Muscle layer of colon (tissue), 2 donors: ENCODE results near the gene ZNF692.

Experiments used
- H3K27ac ChIP-seq: one replicate; pipeline ENCODE4 v1.7.0; 2013; ENCODE audit warnings: low read depth, mild to moderate bottlenecking, low read length, moderate library complexity
- H3K27me3 ChIP-seq, 2 donors: one replicate each; pipeline ENCODE4 v1.7.0; 2013; ENCODE audit warnings: low read length in 2 of 2, mild to moderate bottlenecking in 2 of 2; ENCODE audit not compliant: insufficient read depth in 2 of 2, control insufficient read depth in 1 of 2
- H3K36me3 ChIP-seq: one replicate; pipeline ENCODE4 v1.7.0; 2013; ENCODE audit warnings: mild to moderate bottlenecking, low read length; ENCODE audit not compliant: insufficient read depth
- H3K4me1 ChIP-seq: one replicate; pipeline ENCODE4 v1.7.0; 2013; ENCODE audit warnings: mild to moderate bottlenecking, low read length; ENCODE audit not compliant: insufficient read depth
- H3K4me3 ChIP-seq, 2 donors: one replicate each; pipeline ENCODE4 v1.7.0; 2013; ENCODE audit warnings: low read length in 2 of 2, low read depth in 1 of 2, mild to moderate bottlenecking in 1 of 2, moderate library complexity in 1 of 2
- H3K9ac ChIP-seq: one replicate; pipeline ENCODE4 v1.7.0; 2013; ENCODE audit warnings: low read length
- H3K9me3 ChIP-seq: one replicate; pipeline ENCODE4 v1.7.0; 2013; ENCODE audit warnings: mild to moderate bottlenecking, low read length
- donor health status: abdominal sarcoma.
- donor health status: Adenocarcinoma of cecum.

Gene ZNF692, protein sequence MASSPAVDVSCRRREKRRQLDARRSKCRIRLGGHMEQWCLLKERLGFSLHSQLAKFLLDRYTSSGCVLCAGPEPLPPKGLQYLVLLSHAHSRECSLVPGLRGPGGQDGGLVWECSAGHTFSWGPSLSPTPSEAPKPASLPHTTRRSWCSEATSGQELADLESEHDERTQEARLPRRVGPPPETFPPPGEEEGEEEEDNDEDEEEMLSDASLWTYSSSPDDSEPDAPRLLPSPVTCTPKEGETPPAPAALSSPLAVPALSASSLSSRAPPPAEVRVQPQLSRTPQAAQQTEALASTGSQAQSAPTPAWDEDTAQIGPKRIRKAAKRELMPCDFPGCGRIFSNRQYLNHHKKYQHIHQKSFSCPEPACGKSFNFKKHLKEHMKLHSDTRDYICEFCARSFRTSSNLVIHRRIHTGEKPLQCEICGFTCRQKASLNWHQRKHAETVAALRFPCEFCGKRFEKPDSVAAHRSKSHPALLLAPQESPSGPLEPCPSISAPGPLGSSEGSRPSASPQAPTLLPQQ

DNA sequence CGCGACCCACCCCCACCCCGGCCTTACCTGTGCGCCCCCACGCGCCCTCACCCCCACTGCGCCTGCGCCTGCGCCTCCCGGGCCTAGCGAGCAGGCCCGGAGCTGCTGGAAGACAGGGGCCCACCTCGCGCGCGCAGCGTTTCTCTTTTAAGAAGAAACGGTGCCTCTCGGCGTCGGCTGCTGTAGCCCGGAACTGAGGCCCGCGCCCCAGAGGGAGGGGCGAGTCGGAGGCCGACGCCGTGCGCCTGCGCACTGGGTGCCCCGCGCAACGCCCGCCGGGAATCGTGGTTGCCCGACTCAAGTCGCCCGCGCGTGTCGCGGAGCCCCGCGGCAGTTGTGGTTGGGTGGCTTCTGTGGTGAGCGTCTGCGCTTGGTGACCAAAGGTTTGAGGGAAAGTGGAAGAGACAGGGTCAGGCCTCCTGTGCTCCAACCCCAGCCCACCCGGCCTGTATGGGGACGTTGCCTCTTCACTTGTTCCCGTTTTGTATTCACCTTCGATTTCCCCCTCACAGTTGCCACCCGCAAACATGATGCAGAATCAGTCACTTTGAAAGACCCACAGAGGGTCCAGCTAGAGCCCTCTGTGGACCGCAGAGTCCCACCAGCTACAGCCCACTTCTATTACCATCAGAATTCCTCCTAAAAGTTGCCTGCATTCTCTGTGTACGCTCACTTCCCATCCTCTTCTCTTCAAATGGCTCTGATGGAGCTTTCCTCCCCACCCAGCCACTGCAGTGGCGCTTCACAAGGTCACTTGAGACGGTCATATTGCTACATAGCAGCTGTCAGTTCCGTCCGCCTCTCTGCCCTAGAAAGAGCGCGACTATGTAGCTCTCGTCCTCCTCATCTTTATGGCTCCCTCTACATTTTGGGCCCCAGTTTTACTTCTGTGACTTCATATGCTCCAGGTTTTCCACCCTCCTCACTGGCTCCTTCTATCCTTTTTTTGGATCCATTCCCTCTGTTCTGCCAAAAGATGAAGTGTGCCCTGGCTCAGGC, at the start of gene ZNF692:
TSS of gene ZNF692 (minus strand) at position 195 of the 999 bp plus-strand sequence. CDS start 776 bp downstream, outside the sequence.
- Histone ChIP-seq H3K9ac (peak within 1 kb of the TSS; percentile 62), H3K27me3 (no peaks in the 10 kb centered on the region), H3K4me1 (peaks cover 23% of the 10 kb centered on the region), H3K27ac (peak within 1 kb of the TSS; percentile 99), H3K4me3 (peak within 1 kb of the TSS; percentile 45 to 83), H3K9me3 (no peaks in the 10 kb centered on the region), H3K36me3 (peaks cover 15% of the 10 kb centered on the region)

DNA sequence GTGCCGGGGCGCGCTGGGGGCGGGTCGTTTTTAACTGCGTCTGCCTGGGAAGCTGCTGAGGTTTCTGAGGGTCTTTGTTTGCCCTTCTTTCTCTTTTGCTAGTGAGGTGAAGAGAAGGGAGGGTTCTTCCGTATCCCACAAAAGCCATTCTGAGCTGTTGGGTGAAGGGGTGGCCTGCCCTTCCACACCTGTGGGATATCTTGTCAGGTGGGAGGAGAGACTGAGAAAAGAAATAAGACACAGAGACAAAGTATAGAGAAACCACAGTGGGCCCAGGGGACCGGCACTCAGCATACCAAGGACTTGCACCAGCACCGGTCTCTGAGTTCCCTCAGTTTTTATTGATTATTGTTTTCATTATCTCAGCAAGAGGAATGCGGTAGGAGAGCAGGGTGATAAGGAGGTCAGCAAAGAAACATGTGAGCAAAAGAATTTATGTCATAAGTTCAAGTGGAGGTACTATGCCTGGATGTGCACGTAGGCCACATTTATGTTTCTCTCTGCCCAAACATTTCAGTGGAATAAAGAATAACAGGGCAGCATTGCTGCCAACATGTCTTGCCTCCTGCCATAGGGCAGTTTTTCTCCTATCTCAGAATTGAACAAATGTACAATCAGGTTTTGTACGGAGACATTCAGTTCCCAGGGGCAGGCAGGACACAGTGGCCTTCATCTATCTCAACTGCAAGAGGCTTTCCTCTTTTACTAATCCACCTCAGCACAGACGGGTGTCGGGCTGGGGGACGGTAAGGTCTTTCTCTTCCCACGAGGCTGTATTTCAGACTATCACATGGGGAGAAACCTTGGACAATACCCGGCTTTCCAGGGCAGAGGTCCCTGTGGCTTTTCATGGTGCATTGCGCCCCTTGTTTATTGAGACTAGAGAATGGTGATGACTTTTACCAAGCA, 48.1 kb upstream of the ZNF692 start:
- Histone ChIP-seq H3K4me3 (peak overlapping the region; percentile 28 to 67), H3K27me3 (no peaks in the 10 kb centered on the region)

DNA sequence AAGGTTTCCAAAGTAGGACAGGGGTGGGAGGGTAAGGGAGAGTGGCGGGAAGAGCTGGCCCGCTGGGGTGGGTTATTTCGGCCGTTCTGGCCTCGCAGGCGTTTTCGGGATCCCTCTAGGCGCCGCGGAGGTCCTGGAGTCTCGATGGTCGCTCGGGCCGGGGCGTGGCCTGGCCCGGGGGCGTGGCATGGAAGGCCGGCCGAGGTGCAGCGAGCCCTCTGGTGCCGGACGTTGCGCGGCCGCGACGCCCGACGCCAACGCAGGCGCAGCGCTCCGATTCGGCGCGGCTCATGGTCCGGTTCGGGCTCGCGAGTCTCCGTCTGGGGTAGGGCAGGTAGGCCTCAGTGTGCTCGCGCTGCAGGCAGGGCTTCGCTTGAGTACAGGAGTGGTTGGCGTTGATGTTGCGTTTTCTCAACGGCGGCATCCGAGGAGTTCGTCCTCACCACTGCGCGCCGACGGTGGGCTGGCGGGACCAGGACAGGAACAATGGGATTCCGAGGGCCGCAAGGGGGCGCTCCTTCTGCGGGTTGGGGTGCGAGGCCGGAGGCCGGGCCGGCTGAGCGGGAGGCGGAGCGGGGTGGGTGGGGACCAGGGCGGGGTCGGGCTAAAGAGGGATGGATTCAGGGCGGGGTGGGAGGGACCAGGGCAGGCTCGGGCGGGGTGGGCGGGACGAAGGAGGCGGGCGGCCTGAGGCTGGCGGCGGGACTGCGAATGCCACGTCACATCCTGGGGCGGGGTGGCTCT, 47.3 kb upstream of the ZNF692 start, which contains the start of gene PGBD2:
TSS of gene PGBD2 (plus strand) at position 227 of the 744 bp plus-strand sequence. CDS start 7,628 bp downstream, outside the sequence.
- Histone ChIP-seq H3K27me3 (no peaks in the 10 kb centered on the region), H3K9ac (peak within 1 kb of the TSS; percentile 80), H3K9me3 (no peaks in the 10 kb centered on the region), H3K27ac (peak within 1 kb of the TSS; percentile 87), H3K36me3 (no peaks in the 10 kb centered on the region), H3K4me3 (peak within 1 kb of the TSS; percentile 47 to 67), H3K4me1 (peaks cover 16% of the 10 kb centered on the region)

More for the DNA sequence above, 48.1 kb upstream of the ZNF692 start:
- no peaks in the 10 kb centered on the region for H3K36me3 ChIP-seq
- H3K9ac ChIP-seq, result peak overlapping the region; percentile 68
- H3K27ac ChIP-seq, result peak overlapping the region; percentile 70
- H3K9me3 ChIP-seq, result no peaks in the 10 kb centered on the region
- H3K4me1 ChIP-seq, result peaks cover 16% of the 10 kb centered on the region

DNA sequence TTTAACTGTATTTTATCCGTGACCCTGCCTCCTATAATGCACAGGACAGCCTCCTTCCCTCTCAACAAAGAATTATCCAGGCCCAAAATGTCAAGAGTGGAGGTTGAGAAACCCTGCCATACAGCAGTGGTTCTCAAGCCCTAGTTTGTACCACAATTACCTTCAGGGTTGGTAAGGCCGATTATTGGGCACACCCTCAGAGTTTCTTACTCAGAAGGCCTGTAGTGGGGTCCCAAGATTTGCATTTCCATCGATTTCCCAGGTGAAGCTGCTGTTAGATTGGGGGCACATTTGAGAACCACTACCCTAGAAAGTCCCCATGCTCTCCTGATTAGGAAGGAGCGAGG, 46.8 kb upstream of the ZNF692 start:
- peak overlapping the region; percentile 80 for H3K9ac ChIP-seq
- peak overlapping the region; percentile 87 for H3K27ac ChIP-seq
- H3K9me3 ChIP-seq, result no peaks in the 10 kb centered on the region
- peaks cover 16% of the 10 kb centered on the region for H3K4me1 ChIP-seq
- H3K36me3 ChIP-seq, result no peaks in the 10 kb centered on the region
- H3K4me3 ChIP-seq, result peak overlapping the region; percentile 47 to 67
- no peaks in the 10 kb centered on the region for H3K27me3 ChIP-seq

DNA sequence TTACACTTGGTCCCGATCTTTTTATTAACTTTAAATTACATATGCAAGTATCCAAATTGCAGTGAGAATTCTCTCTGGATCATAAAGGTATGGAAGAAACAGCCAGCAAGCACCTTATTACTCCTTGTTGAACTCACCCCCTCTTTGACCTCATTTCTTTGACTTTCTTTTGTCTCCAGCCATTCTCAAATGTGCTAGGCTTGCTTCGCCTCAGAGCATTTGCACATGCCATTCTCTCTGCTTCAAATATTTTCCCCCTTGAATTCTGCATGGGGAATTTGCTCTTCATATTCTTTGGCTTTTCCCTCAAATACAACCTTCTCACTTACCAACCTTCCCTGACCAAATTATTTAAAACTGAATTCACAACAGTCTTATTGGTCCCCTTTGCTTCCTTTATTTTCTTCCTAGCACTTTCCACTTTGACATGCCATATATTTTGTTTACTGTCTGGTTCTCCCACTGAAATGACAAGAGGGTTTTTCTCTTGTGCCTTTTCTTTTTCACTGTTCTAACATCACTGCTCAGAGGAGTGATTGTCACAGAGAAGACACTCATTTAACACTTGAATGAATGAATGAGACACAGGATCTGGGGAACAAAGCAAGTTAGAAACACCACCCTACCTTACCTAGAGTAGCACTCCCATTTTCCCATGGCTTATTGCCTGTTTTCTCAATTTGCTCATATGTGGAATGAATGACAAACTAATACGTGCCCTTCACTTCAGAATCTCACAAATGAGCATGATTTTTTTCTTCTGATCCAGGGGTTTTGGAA, 45.7 kb upstream of the ZNF692 start:
- Histone ChIP-seq H3K9me3 (no peaks in the 10 kb centered on the region), H3K4me1 (peaks cover 16% of the 10 kb centered on the region), H3K4me3 (no peak overlapping the region), H3K36me3 (no peaks in the 10 kb centered on the region), H3K27me3 (no peaks in the 10 kb centered on the region), H3K9ac (no peak overlapping the region), H3K27ac (no peak overlapping the region)

DNA sequence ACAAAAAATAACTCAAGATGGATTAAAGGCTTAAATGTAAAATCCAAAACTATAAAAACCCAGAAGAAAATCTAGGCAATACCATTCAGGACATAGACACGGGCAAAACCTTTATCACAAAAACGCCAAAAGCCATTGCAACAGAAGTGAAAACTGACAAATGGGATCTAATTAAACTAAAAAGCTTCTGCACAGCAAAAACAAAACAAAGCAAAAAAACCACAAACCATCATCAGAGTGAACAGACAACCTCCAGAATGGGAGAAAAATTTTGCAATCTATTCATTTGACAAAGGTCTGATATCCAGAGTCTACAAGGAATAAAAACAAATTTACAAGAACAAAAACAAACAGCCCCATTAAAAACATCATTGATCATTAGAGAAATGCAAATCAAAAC, 42.7 kb upstream of the ZNF692 start:
- Histone ChIP-seq H3K4me3 (no peak overlapping the region), H3K36me3 (no peaks in the 10 kb centered on the region), H3K9me3 (no peaks in the 10 kb centered on the region), H3K27ac (no peak overlapping the region), H3K27me3 (no peaks in the 10 kb centered on the region), H3K4me1 (no peaks in the 10 kb centered on the region), H3K9ac (no peak overlapping the region)

DNA sequence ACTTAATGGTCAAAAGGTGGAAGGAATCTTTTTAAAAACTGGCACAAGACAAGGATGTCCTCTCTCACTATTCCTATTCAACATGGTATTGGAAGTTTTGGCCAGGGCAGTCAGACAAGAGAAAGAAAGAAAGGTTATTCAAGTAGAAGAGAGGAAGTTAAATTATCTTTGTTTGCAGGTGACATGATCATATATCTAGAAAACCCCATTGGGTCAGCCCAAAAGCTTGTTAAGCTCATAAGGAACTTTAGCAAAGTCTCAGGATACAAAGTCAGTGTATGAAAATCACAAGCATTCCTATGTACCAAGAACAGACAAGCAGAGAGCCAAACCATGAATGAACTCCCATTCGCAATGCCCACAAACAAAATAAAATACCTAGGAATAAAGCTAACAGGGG, 41.8 kb upstream of the ZNF692 start:
- H3K36me3 ChIP-seq, result no peaks in the 10 kb centered on the region
- no peaks in the 10 kb centered on the region for H3K9me3 ChIP-seq
- no peaks in the 10 kb centered on the region for H3K27me3 ChIP-seq
- no peaks in the 10 kb centered on the region for H3K4me1 ChIP-seq
- H3K4me3 ChIP-seq, result no peak overlapping the region
- H3K27ac ChIP-seq, result no peak overlapping the region
- no peak overlapping the region for H3K9ac ChIP-seq

DNA sequence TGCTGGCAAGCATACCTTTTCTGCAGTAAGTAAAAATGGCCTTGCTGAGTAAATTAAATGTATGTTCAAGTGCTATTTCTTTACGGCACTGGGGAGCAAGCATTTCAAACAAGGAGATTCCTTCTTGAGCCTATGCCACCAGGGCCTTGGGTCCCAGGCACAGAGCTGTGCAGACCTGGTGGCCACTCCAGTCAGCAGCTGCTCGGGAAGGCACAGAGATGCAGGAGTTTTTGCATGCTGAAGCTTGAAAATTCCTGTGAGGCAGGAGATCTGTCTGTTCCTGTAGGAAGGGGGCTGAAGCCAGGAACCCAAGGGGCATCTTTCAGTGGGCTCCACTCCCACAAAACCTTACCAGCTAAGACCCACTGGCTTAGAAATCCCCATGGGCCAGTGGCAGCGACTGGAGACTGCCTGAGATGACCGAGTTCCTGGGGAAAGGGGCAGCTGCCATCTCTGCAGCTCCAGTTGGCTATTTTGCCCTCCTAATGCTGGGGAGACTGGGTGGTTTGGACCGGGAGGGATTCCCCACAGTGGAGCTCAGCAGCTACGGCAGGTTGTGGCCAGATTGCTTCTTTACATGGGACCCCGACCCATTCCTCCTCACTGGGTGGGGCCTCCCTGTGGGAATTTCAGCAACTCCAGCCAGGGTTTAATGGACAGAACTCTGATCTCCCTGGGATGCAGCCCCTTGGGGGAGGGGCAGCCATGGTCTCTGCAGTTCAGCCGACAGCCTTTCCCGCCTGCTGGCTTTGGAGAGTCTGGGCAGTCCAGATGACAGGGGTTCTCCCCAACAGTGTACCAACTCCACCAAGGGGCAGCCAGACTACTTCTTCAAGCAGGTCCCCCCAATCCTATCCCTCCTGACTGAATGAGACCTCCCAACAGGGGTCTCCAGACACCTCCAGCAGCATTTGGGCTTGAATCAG, 38.8 kb upstream of the ZNF692 start:
- Histone ChIP-seq H3K27ac (no peak overlapping the region), H3K9ac (no peak overlapping the region), H3K36me3 (no peaks in the 10 kb centered on the region), H3K4me3 (no peak overlapping the region), H3K27me3 (no peaks in the 10 kb centered on the region), H3K4me1 (no peaks in the 10 kb centered on the region), H3K9me3 (no peaks in the 10 kb centered on the region)

DNA sequence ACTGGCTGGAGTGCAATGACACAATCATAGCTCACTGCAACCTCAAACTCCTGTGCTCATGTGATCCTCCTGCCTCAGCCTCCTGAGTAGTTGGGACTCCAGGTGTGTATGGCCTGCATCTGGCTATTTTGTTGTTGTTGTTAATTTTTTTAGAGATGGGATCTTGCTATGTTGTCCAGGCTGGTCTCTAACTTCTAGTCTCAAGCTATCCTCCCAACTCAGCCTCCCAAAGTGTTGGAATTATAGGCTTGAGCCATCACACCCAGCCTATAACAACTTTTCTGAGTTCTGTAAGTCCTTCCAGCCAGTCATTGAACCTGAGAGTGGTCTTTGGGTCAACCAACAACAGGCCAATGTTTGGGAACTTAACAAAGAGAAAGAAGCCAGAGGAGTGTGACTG, 36.0 kb upstream of the ZNF692 start:
- H3K4me1 ChIP-seq, result no peaks in the 10 kb centered on the region
- H3K4me3 ChIP-seq, result no peak overlapping the region

More for the DNA sequence above, 36.0 kb upstream of the ZNF692 start:
- no peaks in the 10 kb centered on the region for H3K9me3 ChIP-seq
- H3K27me3 ChIP-seq, result no peaks in the 10 kb centered on the region
- no peak overlapping the region for H3K9ac ChIP-seq
- H3K36me3 ChIP-seq, result no peaks in the 10 kb centered on the region
- H3K27ac ChIP-seq, result no peak overlapping the region
